ENCODE data around the gene LEF1.

- no peak for TF ChIP-seq POLR2AphosphoS5 (IDR thresholded peaks at IDR 0.05; ENCODE audit: low read depth, low read length)
- TF ChIP-seq CTCF (IDR thresholded peaks at IDR 0.05), result no peak
These were observed 4.2 kb upstream of the LEF1 start for GRCh38 chr4:108172753-108173598.
